Bronchial epithelial cell (primary cell): Measurements from ENCODE around the gene MYOF. TPM values are rescaled to one million over a fixed set of nuclear protein-coding genes. Genes with fewer than 3 reads are reported as not detected.

Source experiments
- DNase-seq: peaks from one replicate; pipeline ENCODE4 v3.0.0-alpha.2; 2010; ENCODE audit warnings: low read depth
- FAIRE-seq: peaks from 2 replicates; lab custom pipeline; 2011; peaks lifted over from hg19 to GRCh38; lab: Jason Lieb, UNC
- H3K27me3 ChIP-seq: 2 replicates; pipeline ENCODE4 v1.5.1; 2011; ENCODE audit warnings: low read length; ENCODE audit not compliant: control insufficient read depth, insufficient read depth
- H3K36me3 ChIP-seq: 2 replicates; pipeline ENCODE4 v1.5.1; 2011; ENCODE audit warnings: low read length; ENCODE audit not compliant: control insufficient read depth, insufficient read depth
- H3K4me3 ChIP-seq: 2 replicates; pipeline ENCODE4 v1.5.1; 2011; ENCODE audit warnings: mild to moderate bottlenecking, low read depth, low read length, control low read depth
- CTCF ChIP-seq: IDR thresholded peaks from 2 replicates; pipeline ENCODE4 v1.5.1; 2011; ENCODE audit warnings: mild to moderate bottlenecking, moderate library complexity, low read length, control low read depth, inconsistent platforms; ENCODE audit not compliant: insufficient read depth, severe bottlenecking
- total RNA-seq: library from RNA; depleted of rRNA; stranded (reverse); fragments of >200 nt; gene quantifications from 2 replicates; pipeline ENCODE4 v1.2.1, GENCODE V29; 2014

Gene MYOF
- total RNA-seq, 1 donor from 2014 or later, result 133 TPM

GRCh38 chr10:93398528-93398927, 83.6 kb downstream of the MYOF start:
- Histone ChIP-seq H3K4me3 (no peak overlapping the region), H3K27me3 (no peaks in the 10 kb centered on the region), H3K36me3 (peaks cover 31% of the 10 kb centered on the region)
- FAIRE-seq (no peak), DNase-seq (no peak)
- TF ChIP-seq CTCF, result no peak

GRCh38 chr10:93397020-93397419, 85.1 kb downstream of the MYOF start:
- H3K27me3 ChIP-seq, result no peaks in the 10 kb centered on the region
- TF ChIP-seq CTCF, result no peak
- H3K36me3 ChIP-seq, result peaks cover 26% of the 10 kb centered on the region
- H3K4me3 ChIP-seq, result no peak overlapping the region
- FAIRE-seq, result no peak
- no peak for DNase-seq

- DNase-seq (no peak), FAIRE-seq (no peak)
- peaks cover 19% of the 10 kb centered on the region for H3K36me3 ChIP-seq
- H3K27me3 ChIP-seq, result no peaks in the 10 kb centered on the region
- H3K4me3 ChIP-seq, result no peak overlapping the region
- no peak for TF ChIP-seq CTCF
Observed at GRCh38 chr10:93393211-93393610, 88.9 kb downstream of the MYOF start.

- H3K27me3 ChIP-seq, result no peaks in the 10 kb centered on the region
- FAIRE-seq (no peak), DNase-seq (no peak)
- no peak for TF ChIP-seq CTCF
- peaks cover 18% of the 10 kb centered on the region for H3K36me3 ChIP-seq
- no peak overlapping the region for H3K4me3 ChIP-seq
Observed at GRCh38 chr10:93392121-93392520, 90.0 kb downstream of the MYOF start.

GRCh38 chr10:93390306-93391090, 91.6 kb downstream of the MYOF start:
- TF ChIP-seq CTCF, result no peak
- no peaks in the 10 kb centered on the region for H3K27me3 ChIP-seq
- DNase-seq (no peak), FAIRE-seq (no peak)
- H3K4me3 ChIP-seq, result no peak overlapping the region
- H3K36me3 ChIP-seq, result peaks cover 20% of the 10 kb centered on the region
